SK-N-SH (cell line): ENCODE data around the gene COL3A1. TPM values are rescaled to one million over a fixed set of nuclear protein-coding genes. Genes with fewer than 3 reads are reported as not detected.

Source experiments
- CTCF ChIA-PET: fragments of 300-600, 350-600 bp; formaldehyde crosslinking; extraction: SDS; loops from one replicate; lab custom pipeline; 2021; lab: Yijun Ruan, JAX
- POLR2A ChIA-PET: fragments of 350-600 bp; sonication (Branson Sonifier 250); formaldehyde crosslinking; extraction: SDS; loops from one replicate; lab custom pipeline; 2020; ENCODE audit warnings: antibody characterized with exemption, inconsistent platforms; lab: Yijun Ruan, JAX
- DNase-seq: peaks from one replicate; pipeline ENCODE4 v3.0.0; 2012
- H2AFZ ChIP-seq: fragments of 200-600 bp; sonication (generic); 2 replicates; pipeline ENCODE4 v1.8.1; 2016; ENCODE audit warnings: antibody characterized with exemption, mild to moderate bottlenecking, low read depth
- H3F3A ChIP-seq: fragments of 200-600 bp; sonication (generic); replicated peaks from 2 replicates; pipeline ENCODE3; 2016; ENCODE audit warnings: antibody characterized with exemption, mild to moderate bottlenecking; ENCODE audit not compliant: insufficient read depth
- H3K27ac ChIP-seq, 2 experiments: fragments of 200-500 bp in 1 of 2; fragments of 200-600 bp in 1 of 2; sonication (Bioruptor generic) in 1 of 2; sonication (generic), shearing (Covaris generic) in 1 of 2; 2 replicates each; pipeline versions ENCODE4 v1.5.1 to v1.6.1; 2014 to 2016; ENCODE audit warnings: low read depth in 2 of 2, inconsistent platforms in 1 of 2, low read length in 1 of 2, mild to moderate bottlenecking in 1 of 2, mixed read lengths in 1 of 2
- H3K27me3 ChIP-seq: fragments of 200-600 bp; sonication (generic), shearing (Covaris generic); 2 replicates; pipeline ENCODE4 v1.6.1; 2016; ENCODE audit warnings: mixed run types; ENCODE audit not compliant: insufficient read depth
- H3K36me3 ChIP-seq, 2 experiments: fragments of 200-500 bp in 1 of 2; fragments of 200-600 bp in 1 of 2; sonication (Bioruptor generic) in 1 of 2; sonication (generic) in 1 of 2; replicated peaks in 1 of 2; 2 replicates each; pipeline versions ENCODE3 to v1.5.1; 2014 to 2016; ENCODE audit warnings: low read length in 1 of 2, mild to moderate bottlenecking in 1 of 2; ENCODE audit not compliant: insufficient read depth in 2 of 2, control insufficient read depth in 1 of 2
- H3K4me1 ChIP-seq, 2 experiments: fragments of 200-500 bp in 1 of 2; fragments of 200-600 bp in 1 of 2; sonication (Bioruptor generic) in 1 of 2; sonication (generic), shearing (Covaris generic) in 1 of 2; 2 replicates each; pipeline versions ENCODE4 v1.5.1 to v1.6.1; 2014 to 2016; ENCODE audit warnings: low read depth in 1 of 2, low read length in 1 of 2, mixed run types in 1 of 2; ENCODE audit not compliant: insufficient read depth in 2 of 2, control insufficient read depth in 1 of 2
- H3K4me2 ChIP-seq: fragments of 200-600 bp; sonication (generic), shearing (Covaris generic); 2 replicates; pipeline ENCODE4 v1.6.1; 2017; ENCODE audit warnings: mixed run types
- H3K4me3 ChIP-seq, 2 experiments: fragments of 200-500 bp in 1 of 2; fragments of 200-600 bp in 1 of 2; sonication (Bioruptor generic) in 1 of 2; sonication (generic), shearing (Covaris generic) in 1 of 2; 2 replicates each; pipeline versions ENCODE4 v1.5.1 to v1.8.1; 2014 to 2016; ENCODE audit warnings: low read depth in 2 of 2, inconsistent platforms in 1 of 2, low read length in 1 of 2, mild to moderate bottlenecking in 1 of 2, mixed read lengths in 1 of 2, moderate library complexity in 1 of 2
- H3K79me2 ChIP-seq: fragments of 200-600 bp; sonication (generic); 2 replicates; pipeline ENCODE4 v1.8.1; 2017; ENCODE audit warnings: mild to moderate bottlenecking; ENCODE audit not compliant: insufficient read depth
- H3K9ac ChIP-seq: fragments of 200-600 bp; sonication (generic); 2 replicates; pipeline ENCODE4 v1.6.1; 2017; ENCODE audit warnings: mixed run types
- H3K9me2 ChIP-seq: fragments of 200-600 bp; sonication (generic); 2 replicates; pipeline ENCODE4 v1.6.1; 2017; ENCODE audit warnings: mixed run types
- H3K9me3 ChIP-seq: fragments of 200-600 bp; sonication (generic); 2 replicates; pipeline ENCODE4 v1.6.1; 2017; ENCODE audit warnings: mixed run types, mild to moderate bottlenecking, moderate library complexity
- H4K20me1 ChIP-seq: fragments of 200-600 bp; sonication (generic); 2 replicates; pipeline ENCODE4 v1.6.1; 2017; ENCODE audit warnings: mild to moderate bottlenecking, mixed run types; ENCODE audit not compliant: insufficient read depth
- CHD2 ChIP-seq: fragments of 150-350 bp; IDR thresholded peaks from 2 replicates; pipeline ENCODE4 v1.6.1; 2018; ENCODE audit warnings: low read length; ENCODE audit not compliant: partially characterized antibody
- EP300 ChIP-seq, 2 experiments: IDR thresholded peaks; 2 replicates each; pipeline versions ENCODE4 v1.4.0 to v1.6.1; 2012; ENCODE audit warnings: borderline replicate concordance in 1 of 2, low read depth in 1 of 2, low read length in 1 of 2
- EZH2phosphoT487 ChIP-seq: fragments of 200-600 bp; sonication (generic); IDR thresholded peaks from 2 replicates; pipeline ENCODE4 v1.6.1; 2017; ENCODE audit warnings: low read depth, mixed run types, mild to moderate bottlenecking, antibody characterized with exemption, moderate library complexity, borderline replicate concordance
- FOSL2 ChIP-seq: IDR thresholded peaks from 2 replicates; pipeline ENCODE4 v1.4.0; 2012; ENCODE audit warnings: low read depth, mild to moderate bottlenecking, moderate library complexity, borderline replicate concordance
- GABPA ChIP-seq: IDR thresholded peaks from 2 replicates; pipeline ENCODE4 v1.4.0; 2012; ENCODE audit warnings: low read depth, mild to moderate bottlenecking
- JUND ChIP-seq: IDR thresholded peaks from 2 replicates; pipeline ENCODE4 v1.4.0; 2012
- NFIC ChIP-seq: IDR thresholded peaks from 2 replicates; pipeline ENCODE4 v1.4.0; 2012; ENCODE audit warnings: borderline replicate concordance
- NRF1 ChIP-seq: IDR thresholded peaks from 2 replicates; pipeline ENCODE4 v1.6.1; 2012; ENCODE audit warnings: low read depth, mild to moderate bottlenecking, low read length
- PBX3 ChIP-seq: IDR thresholded peaks from 2 replicates; pipeline ENCODE4; 2012
- RCOR1 ChIP-seq: fragments of 150-350 bp; IDR thresholded peaks from 2 replicates; pipeline ENCODE4 v1.6.1; 2017; ENCODE audit warnings: antibody characterized with exemption, low read length
- RFX5 ChIP-seq: IDR thresholded peaks from 2 replicates; pipeline ENCODE4 v1.6.1; 2012; ENCODE audit warnings: mild to moderate bottlenecking, improper control_type of control experiment, low read length
- RXRA ChIP-seq: IDR thresholded peaks from 2 replicates; pipeline ENCODE4 v1.4.0; 2012; ENCODE audit warnings: low read depth, mild to moderate bottlenecking, borderline replicate concordance
- SMC3 ChIP-seq: IDR thresholded peaks from 2 replicates; pipeline ENCODE4 v1.6.1; 2012; ENCODE audit warnings: low read depth, low read length, improper control_type of control experiment
- TAF1 ChIP-seq: IDR thresholded peaks from 2 replicates; pipeline ENCODE4 v1.6.1; 2012; ENCODE audit warnings: low read depth, mild to moderate bottlenecking, low read length, moderate library complexity, borderline replicate concordance
- TCF12 ChIP-seq: IDR thresholded peaks from 2 replicates; pipeline ENCODE4 v1.4.0; 2012
- TEAD4 ChIP-seq: IDR thresholded peaks from 2 replicates; pipeline ENCODE4 v1.4.0; 2012; ENCODE audit warnings: mild to moderate bottlenecking, borderline replicate concordance; ENCODE audit not compliant: insufficient read depth
- WGBS: methylation state at CpG from one replicate; pipeline ENCODE4 v1.1.6; 2017; ENCODE audit warnings: low lambda C conversion rate; 5-methylcytosine and 5-hydroxymethylcytosine counted together
- polyA plus RNA-seq, 3 experiments: library from polyadenylated mRNA; depleted of rRNA; stranded (reverse); fragments of >200 nt; gene quantifications; 2 replicates each; pipeline ENCODE4 v1.2.3, GENCODE V29; 2012
- TF ChIP-seq, protein P1 (sequence below): fragments of 200-600 bp; sonication (generic); IDR thresholded peaks from 2 replicates; pipeline ENCODE4 v1.6.1; 2017; ENCODE audit warnings: antibody characterized with exemption, mild to moderate bottlenecking, moderate library complexity

The COL3A1 gene
- polyA plus RNA-seq, 1 of the 3 experiments (the other 2 are of a cell fraction), result 987 TPM

DNA sequence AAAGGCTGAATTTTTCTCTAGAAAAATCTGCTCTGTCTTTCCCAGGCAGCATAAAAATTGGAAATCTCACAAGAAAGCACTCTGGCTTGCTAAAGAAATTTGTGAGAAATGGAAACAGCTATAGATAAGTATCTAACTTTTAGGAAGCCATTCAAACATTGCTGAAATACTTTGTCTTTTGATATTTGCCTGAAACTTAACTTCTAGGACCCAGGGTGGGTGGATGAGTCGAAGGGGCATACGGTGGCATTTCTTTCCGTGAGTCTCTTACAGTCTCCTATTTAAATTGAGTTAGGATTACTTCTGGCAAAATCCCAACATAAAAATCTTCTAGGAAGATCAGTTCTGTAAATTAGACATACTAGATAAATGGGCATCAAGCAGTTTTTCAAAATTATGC, 532 bp upstream of the COL3A1 start:
- Histone ChIP-seq H2AFZ (peak overlapping the region; percentile 61; the same call in 1 of the 2 replicates), H3K4me1 (peaks cover 0 to 22% of the 10 kb centered on the region in 2 experiments; a peak in 3 of 4 replicates)
- POLR2A ChIA-PET, result no interaction called here

GRCh38 chr2:188975497-188976102, 1.4 kb downstream of the COL3A1 start:
- Histone ChIP-seq H3K27ac (peak overlapping the region; percentile 99 to 100), H3K9me2 (no peaks in the 10 kb centered on the region), H4K20me1 (no peaks in the 10 kb centered on the region), H3K4me1 (peaks cover 6 to 9% of the 10 kb centered on the region in 2 experiments; a peak in 3 of 4 replicates), H3K9me3 (no peaks in the 10 kb centered on the region), H3K4me2 (peak overlapping the region; percentile 85), H2AFZ (no peak overlapping the region), H3K79me2 (peaks cover 71% of the 10 kb centered on the region), H3K4me3 (peak overlapping the region; percentile 60 to 74; a peak in 3 of 4 replicates), H3F3A (peaks cover 66% of the 10 kb centered on the region), H3K36me3 (peaks cover 5 to 29% of the 10 kb centered on the region in 2 experiments), H3K9ac (peak overlapping the region; percentile 96), H3K27me3 (no peaks in the 10 kb centered on the region)
- WGBS, result 21% methylated on average over 1 of the region's 1 CpG
- ChIA-PET POLR2A (no interaction called here), CTCF (interaction anchor here (1.3 to 4.6 kb wide), 3 partner anchors 8 to 450 kb away, joined by 3 to 38 read pairs (median 4); no protein-coding TSS in a partner anchor)
- DNase-seq, result no peak
- TF ChIP-seq NFIC (peak; percentile 67; the same call in 1 of the 2 replicates), GABPA (no peak), RCOR1 (no peak), TEAD4 (no peak), TAF1 (peak; percentile 77), SMC3 (no peak), EZH2phosphoT487 (no peak), JUND (no peak), NRF1 (no peak), PBX3 (peak; percentile 20; the same call in 1 of the 2 replicates), TCF12 (peak; percentile 61; the same call in 1 of the 2 replicates), RFX5 (no peak)
- TF ChIP-seq, protein P1, sequence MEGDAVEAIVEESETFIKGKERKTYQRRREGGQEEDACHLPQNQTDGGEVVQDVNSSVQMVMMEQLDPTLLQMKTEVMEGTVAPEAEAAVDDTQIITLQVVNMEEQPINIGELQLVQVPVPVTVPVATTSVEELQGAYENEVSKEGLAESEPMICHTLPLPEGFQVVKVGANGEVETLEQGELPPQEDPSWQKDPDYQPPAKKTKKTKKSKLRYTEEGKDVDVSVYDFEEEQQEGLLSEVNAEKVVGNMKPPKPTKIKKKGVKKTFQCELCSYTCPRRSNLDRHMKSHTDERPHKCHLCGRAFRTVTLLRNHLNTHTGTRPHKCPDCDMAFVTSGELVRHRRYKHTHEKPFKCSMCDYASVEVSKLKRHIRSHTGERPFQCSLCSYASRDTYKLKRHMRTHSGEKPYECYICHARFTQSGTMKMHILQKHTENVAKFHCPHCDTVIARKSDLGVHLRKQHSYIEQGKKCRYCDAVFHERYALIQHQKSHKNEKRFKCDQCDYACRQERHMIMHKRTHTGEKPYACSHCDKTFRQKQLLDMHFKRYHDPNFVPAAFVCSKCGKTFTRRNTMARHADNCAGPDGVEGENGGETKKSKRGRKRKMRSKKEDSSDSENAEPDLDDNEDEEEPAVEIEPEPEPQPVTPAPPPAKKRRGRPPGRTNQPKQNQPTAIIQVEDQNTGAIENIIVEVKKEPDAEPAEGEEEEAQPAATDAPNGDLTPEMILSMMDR, result no peak

More for the DNA sequence above, 532 bp upstream of the COL3A1 start:
- Histone ChIP-seq H3K27me3 (no peaks in the 10 kb centered on the region), H3K9me2 (no peaks in the 10 kb centered on the region), H3K27ac (peak overlapping the region; percentile 94 to 100), H3F3A (peaks cover 64% of the 10 kb centered on the region), H3K9ac (peak overlapping the region; percentile 96), H3K36me3 (peaks cover 5 to 26% of the 10 kb centered on the region in 2 experiments), H3K4me3 (peak overlapping the region; percentile 60 to 74; a peak in 3 of 4 replicates), H3K4me2 (peak overlapping the region; percentile 85), H3K9me3 (no peaks in the 10 kb centered on the region), H3K79me2 (peaks cover 51% of the 10 kb centered on the region), H4K20me1 (no peaks in the 10 kb centered on the region)
- WGBS, result 21% methylated on average over 3 of the region's 3 CpGs
- no peak for DNase-seq
- CTCF ChIA-PET, result no interaction called here
- TF ChIP-seq CHD2 (no peak), TEAD4 (peak; percentile 67; the same call in 1 of the 2 replicates), RXRA (no peak), PBX3 (peak; percentile 57; the same call in 1 of the 2 replicates), SMC3 (no peak), TCF12 (peak; percentile 70), NFIC (peak; percentile 49; the same call in 1 of the 2 replicates), FOSL2 (no peak), EP300 (IDR thresholded peaks at IDR 0.05; ENCODE audit: borderline replicate concordance in 1 of 2, low read depth in 1 of 2, low read length in 1 of 2) (peak in 1 of 2 experiments; percentile 47; a peak in 1 of 4 replicates)
- TF ChIP-seq, protein P1, result no peak
